B cell (primary cell): ENCODE data around the gene THRB.

Experiments used
- EZH2 ChIP-seq: IDR thresholded peaks from 2 replicates; pipeline ENCODE4 v1.6.1; 2012; ENCODE audit warnings: borderline replicate concordance, low read depth, mild to moderate bottlenecking, moderate library complexity, low read length; ENCODE audit not compliant: insufficient read depth, poor library complexity, severe bottlenecking
- TF ChIP-seq, protein P1 (sequence below): fragments of 200-600 bp; IDR thresholded peaks from one replicate; pipeline ENCODE4 v1.8.0; 2022; ENCODE audit warnings: antibody characterized with exemption, mild to moderate bottlenecking

- TF ChIP-seq, protein P1, sequence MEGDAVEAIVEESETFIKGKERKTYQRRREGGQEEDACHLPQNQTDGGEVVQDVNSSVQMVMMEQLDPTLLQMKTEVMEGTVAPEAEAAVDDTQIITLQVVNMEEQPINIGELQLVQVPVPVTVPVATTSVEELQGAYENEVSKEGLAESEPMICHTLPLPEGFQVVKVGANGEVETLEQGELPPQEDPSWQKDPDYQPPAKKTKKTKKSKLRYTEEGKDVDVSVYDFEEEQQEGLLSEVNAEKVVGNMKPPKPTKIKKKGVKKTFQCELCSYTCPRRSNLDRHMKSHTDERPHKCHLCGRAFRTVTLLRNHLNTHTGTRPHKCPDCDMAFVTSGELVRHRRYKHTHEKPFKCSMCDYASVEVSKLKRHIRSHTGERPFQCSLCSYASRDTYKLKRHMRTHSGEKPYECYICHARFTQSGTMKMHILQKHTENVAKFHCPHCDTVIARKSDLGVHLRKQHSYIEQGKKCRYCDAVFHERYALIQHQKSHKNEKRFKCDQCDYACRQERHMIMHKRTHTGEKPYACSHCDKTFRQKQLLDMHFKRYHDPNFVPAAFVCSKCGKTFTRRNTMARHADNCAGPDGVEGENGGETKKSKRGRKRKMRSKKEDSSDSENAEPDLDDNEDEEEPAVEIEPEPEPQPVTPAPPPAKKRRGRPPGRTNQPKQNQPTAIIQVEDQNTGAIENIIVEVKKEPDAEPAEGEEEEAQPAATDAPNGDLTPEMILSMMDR, result no peak
- no peak for TF ChIP-seq EZH2
Observed at GRCh38 chr3:24471486-24471885, 23.2 kb downstream of the THRB start.
